ENCODE data around the gene TIFAB.
"Not testable (repeated sequence)": the region's sequence is repeated elsewhere in the genome, so short reads cannot be mapped to it uniquely, and the experiment has no call there.

Gene TIFAB, protein sequence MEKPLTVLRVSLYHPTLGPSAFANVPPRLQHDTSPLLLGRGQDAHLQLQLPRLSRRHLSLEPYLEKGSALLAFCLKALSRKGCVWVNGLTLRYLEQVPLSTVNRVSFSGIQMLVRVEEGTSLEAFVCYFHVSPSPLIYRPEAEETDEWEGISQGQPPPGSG

GRCh38 chr5:135452321-135453030 is at the start of gene TIFAB:
Gene TIFAB (minus strand): TSS chr5:135452351. CDS start chr5:135449939, 2,412 bp downstream.
- DNase-seq (ENCODE audit: low read depth in 3 of 3, low spot score in 1 of 3) = no peak

- DNase-seq (ENCODE audit: low read depth in 3 of 3, low spot score in 1 of 3) = no peak
These were observed 46.5 kb upstream of the TIFAB start for GRCh38 chr5:135498637-135498995.

GRCh38 chr5:135497971-135498636 is 46.0 kb upstream of the TIFAB start:
- DNase-seq (ENCODE audit: low read depth in 3 of 3, low spot score in 1 of 3) = no peak

DNA sequence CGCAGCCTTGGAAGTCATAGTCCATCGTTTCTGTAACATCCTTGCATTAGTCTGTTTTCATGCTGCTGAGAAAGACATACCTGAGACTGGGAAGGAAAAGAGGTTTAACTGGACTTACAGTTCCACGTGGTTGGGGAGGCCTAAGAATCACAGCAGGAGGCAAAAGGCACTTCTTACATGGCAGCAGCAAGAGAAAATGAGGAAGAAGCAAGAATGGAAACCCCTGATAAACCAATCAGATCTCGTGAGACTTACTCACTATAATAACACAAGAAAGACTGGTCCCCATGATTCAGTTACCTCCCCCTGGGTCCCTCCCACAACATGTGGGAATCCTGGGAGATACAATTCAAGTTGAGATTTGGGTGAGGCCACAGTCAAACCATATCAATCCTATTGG is 43.4 kb upstream of the TIFAB start:
- not testable (repeated sequence) for DNase-seq (ENCODE audit: low read depth in 3 of 3, low spot score in 1 of 3)

GRCh38 chr5:135494196-135494595 is 42.0 kb upstream of the TIFAB start:
- no peak for DNase-seq (ENCODE audit: low read depth in 3 of 3, low spot score in 1 of 3)

- DNase-seq (ENCODE audit: low read depth in 3 of 3, low spot score in 1 of 3) = no peak
These were observed 41.4 kb upstream of the TIFAB start for GRCh38 chr5:135493406-135494180.

- DNase-seq (ENCODE audit: low read depth in 3 of 3, low spot score in 1 of 3) = no peak
These were observed 40.1 kb upstream of the TIFAB start for GRCh38 chr5:135492319-135492626.

DNA sequence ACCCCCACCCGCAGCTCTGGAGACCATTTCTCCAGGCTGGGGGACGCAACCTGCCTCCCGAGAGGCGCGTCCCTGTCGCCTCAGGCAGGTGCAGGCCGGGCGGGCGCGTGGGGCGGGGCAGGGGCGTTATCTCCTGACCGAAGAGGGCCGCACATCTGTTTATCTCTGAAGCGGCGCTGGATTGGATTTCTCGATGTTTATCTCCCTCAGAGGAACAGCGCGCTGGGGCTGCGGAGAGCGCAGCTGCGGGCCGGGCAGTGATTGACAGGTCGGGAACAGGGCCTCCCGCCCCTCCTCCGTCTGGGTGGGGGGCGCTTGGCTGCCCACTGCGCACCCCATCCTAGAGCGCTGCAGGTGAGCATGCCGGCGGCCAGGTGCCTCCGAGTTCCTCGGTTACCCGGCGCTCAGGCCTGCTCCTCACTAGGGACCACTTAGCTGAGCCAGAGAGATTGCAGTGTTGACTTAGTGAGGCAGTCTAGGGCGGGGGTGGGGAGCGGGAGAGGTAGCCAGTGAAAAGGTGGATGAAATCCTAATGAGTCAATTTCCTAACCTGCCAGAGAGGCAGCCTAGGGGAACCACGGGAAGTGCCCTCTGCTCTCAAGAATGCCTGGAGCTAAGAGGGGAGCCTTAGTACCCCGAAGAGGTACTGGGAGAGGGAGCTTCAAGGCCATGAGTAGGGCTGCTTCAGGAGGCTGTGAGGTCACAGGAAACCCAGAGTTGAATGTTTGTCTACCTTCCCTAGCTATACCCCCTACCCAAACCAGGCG is 39.6 kb upstream of the TIFAB start:
- DNase-seq (ENCODE audit: low read depth in 3 of 3, low spot score in 1 of 3) = no peak

- no peak for DNase-seq (ENCODE audit: low read depth in 3 of 3, low spot score in 1 of 3)
These were observed 38.9 kb upstream of the TIFAB start for GRCh38 chr5:135491038-135491551.

DNA sequence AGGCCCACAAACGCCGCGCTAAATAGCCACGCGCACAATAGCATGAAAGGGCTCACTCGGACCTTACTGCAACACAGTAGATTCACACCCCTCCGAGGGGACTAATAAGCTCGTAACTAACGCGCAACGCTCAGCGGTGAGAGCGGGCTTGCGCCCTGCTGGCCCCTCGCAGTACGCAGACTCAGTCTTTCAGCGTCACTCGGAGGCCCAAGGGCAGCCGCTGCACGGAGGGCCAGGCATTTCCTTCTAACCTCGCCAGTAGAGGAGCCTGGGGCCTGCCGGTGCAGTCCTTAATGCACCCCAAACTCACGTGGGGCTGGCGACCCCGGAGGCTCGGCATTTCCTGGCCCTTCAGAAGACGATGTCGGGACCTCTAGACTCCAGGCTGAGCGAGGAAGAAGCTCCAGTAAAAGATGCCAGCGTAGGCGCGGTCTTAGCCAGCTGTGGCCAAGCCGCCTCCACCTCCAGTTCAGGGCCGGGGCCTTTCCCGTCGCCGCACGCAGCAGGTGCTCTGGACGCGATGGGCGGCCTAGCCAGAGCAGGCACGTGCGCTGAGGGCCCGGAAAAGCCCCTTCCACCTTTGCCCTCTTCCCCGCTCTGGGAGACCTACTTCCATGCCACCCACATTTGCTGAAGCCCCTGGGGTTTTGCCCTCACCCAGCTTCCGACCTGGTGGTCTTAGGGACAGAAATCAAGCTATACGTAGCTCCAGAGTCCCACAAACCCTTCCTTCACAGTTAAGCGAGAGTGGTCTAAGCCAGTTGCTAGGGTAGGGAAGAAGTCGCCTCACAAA is 38.3 kb upstream of the TIFAB start:
- DNase-seq (ENCODE audit: low read depth in 3 of 3, low spot score in 1 of 3) = no peak

DNA sequence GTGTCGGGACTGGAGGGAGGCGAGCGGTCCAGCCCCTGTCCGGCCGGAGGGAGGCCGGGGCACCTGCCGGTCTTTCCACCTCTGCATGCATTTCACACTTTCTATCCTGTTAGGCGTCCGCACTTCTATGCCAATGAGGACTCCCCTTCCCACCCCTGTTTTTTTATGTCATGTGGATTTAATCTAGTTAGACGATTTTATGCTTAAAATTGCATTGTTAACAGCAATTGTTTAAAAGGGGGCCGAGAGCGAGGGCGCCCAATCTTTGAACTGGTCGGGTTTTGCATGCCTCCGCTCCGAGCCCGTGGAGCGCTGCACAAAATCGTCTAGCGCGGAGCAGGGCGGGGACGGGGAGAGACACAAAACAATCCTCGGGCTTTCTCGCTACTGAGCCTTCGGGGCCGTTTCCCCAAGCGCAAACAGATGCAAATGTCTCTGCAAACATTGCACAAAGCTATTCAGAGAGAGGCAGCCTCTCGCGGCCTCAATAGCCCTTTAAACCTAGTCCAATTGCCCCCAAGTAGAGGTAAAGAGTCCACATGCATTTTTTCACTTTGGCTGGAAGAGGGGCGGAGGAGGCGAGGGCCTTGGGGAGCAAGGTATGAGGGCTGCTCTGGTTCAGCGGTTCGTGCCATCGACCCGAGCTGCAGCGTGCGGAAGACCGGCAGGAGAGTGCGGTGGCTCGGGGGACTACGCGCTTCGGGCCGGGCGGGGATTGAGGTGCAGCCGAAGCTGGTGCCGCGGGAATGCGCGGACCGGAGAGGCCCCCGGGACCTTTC is 37.5 kb upstream of the TIFAB start:
- DNase-seq (ENCODE audit: low read depth in 3 of 3, low spot score in 1 of 3) = no peak

- DNase-seq (ENCODE audit: low read depth in 3 of 3, low spot score in 1 of 3) = no peak
These were observed 36.7 kb upstream of the TIFAB start for GRCh38 chr5:135488727-135489465.

- no peak for DNase-seq (ENCODE audit: low read depth in 3 of 3, low spot score in 1 of 3)
These were observed 35.8 kb upstream of the TIFAB start for GRCh38 chr5:135487839-135488514.

GRCh38 chr5:135487037-135487395 is 34.9 kb upstream of the TIFAB start:
- no peak for DNase-seq (ENCODE audit: low read depth in 3 of 3, low spot score in 1 of 3)

DNA sequence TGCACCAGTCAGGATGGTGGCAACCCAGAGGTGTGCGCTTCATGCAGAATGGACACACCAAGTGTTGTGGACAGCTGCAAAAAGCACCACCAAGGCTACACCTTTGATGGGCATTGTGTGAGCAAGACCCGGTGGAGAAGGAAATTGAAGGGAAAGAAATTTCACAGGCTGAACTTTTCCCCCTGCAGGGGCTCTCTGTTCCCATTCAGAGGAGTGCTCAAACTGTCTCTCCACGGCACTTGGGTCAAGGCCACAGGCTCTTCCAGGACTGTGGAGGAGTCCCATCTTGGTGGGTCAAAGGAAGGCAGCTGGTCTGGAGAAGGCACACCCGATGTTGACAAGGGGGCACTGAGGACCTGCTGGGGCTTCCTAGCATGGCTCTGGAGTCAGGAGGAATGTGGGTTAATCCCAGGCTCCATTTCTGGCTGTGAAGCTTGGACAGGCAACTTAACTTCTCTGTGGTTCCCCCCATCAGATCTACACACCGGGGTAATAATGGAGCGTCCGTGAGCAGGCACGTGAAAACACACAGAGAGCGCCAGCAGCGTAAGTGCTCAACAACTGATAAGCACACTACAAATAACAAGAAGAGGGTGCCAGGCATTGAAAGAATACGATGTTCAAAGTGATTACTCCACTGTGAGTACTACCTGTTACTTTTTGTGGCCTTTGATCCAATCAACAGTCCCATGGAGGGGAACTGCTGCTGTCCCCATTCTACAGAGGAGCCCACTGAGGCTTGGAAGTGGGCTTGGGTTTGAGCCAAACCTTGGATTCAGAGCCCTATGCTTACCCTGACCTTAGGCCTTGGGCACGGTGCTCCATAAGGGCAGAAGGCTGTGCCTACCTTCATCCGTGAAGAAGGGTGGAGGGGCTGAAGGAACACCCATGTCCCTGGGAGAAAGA is 34.2 kb upstream of the TIFAB start:
- no peak for DNase-seq (ENCODE audit: low read depth in 3 of 3, low spot score in 1 of 3)

- DNase-seq (ENCODE audit: low read depth in 3 of 3, low spot score in 1 of 3) = no peak
These were observed 32.5 kb upstream of the TIFAB start for GRCh38 chr5:135484674-135485086.

- DNase-seq (ENCODE audit: low read depth in 3 of 3, low spot score in 1 of 3) = no peak
These were observed 31.1 kb upstream of the TIFAB start for GRCh38 chr5:135483254-135483653.

Measured in stimulated activated CD4-positive, alpha-beta T cell treated with anti-CD3 and anti-CD28 coated beads, TNF-alpha, amount 100 ng/mL, for 1 hour (primary cell).